B cell (primary cell): ENCODE data around the gene FDX1.

Experiments used
- EZH2 ChIP-seq: IDR thresholded peaks from 2 replicates; pipeline ENCODE4 v1.6.1; 2012; ENCODE audit warnings: borderline replicate concordance, low read depth, mild to moderate bottlenecking, moderate library complexity, low read length; ENCODE audit not compliant: insufficient read depth, poor library complexity, severe bottlenecking
- TF ChIP-seq, protein P1 (sequence below): fragments of 200-600 bp; IDR thresholded peaks from one replicate; pipeline ENCODE4 v1.8.0; 2022; ENCODE audit warnings: antibody characterized with exemption, mild to moderate bottlenecking

DNA sequence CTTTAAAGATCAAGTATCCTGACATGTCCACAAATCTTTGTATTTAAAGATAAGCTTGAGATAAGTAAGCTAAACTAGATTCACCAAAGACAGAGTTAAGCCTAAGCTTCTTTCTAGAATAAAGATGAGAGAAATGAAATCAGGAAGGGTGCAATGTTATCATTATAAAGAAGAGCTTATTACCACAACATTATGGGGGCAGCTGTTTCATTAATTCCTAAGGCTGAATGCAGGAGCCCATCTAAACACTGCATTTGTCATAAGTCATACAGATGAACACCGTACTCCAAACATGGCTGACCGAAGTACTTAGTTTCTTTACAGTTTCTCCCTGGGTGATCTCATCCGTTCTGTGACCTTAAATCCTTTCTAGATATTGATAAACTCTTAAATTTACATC lies 16.3 kb downstream of the FDX1 start:
- TF ChIP-seq, protein P1, sequence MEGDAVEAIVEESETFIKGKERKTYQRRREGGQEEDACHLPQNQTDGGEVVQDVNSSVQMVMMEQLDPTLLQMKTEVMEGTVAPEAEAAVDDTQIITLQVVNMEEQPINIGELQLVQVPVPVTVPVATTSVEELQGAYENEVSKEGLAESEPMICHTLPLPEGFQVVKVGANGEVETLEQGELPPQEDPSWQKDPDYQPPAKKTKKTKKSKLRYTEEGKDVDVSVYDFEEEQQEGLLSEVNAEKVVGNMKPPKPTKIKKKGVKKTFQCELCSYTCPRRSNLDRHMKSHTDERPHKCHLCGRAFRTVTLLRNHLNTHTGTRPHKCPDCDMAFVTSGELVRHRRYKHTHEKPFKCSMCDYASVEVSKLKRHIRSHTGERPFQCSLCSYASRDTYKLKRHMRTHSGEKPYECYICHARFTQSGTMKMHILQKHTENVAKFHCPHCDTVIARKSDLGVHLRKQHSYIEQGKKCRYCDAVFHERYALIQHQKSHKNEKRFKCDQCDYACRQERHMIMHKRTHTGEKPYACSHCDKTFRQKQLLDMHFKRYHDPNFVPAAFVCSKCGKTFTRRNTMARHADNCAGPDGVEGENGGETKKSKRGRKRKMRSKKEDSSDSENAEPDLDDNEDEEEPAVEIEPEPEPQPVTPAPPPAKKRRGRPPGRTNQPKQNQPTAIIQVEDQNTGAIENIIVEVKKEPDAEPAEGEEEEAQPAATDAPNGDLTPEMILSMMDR = no peak
- TF ChIP-seq EZH2 = no peak
